Measurements from ENCODE around the gene EPAS1.
"Not testable (repeated sequence)": the region's sequence is repeated elsewhere in the genome, so short reads cannot be mapped to it uniquely, and the experiment has no call there.

The EPAS1 gene

GRCh38 chr2:46384457-46384815 lies 87.2 kb downstream of the EPAS1 start:
- DNase-seq, result no peak

- peak; percentile 83 to 86 for DNase-seq
Measured at GRCh38 chr2:46385786-46386577, 88.8 kb downstream of the EPAS1 start.

- no peak for DNase-seq
Measured at GRCh38 chr2:46386763-46387162, 89.6 kb downstream of the EPAS1 start.

GRCh38 chr2:46387292-46387691 lies 90.1 kb downstream of the EPAS1 start:
- no peak for DNase-seq

- DNase-seq, result no peak
Measured at GRCh38 chr2:46387886-46388515, 90.8 kb downstream of the EPAS1 start.

GRCh38 chr2:46388881-46389280 lies 91.7 kb downstream of the EPAS1 start:
- DNase-seq, result no peak

- no peak for DNase-seq
Measured at GRCh38 chr2:46389417-46389916, 92.3 kb downstream of the EPAS1 start.

GRCh38 chr2:46390036-46390435 lies 92.8 kb downstream of the EPAS1 start:
- DNase-seq, result no peak

GRCh38 chr2:46390901-46391395 lies 93.7 kb downstream of the EPAS1 start:
- DNase-seq, result no peak

GRCh38 chr2:46392561-46393346 lies 95.5 kb downstream of the EPAS1 start:
- no peak for DNase-seq

GRCh38 chr2:46393347-46393820 lies 96.2 kb downstream of the EPAS1 start:
- DNase-seq, result no peak

- DNase-seq, result no peak
Measured at GRCh38 chr2:46393865-46394264, 96.7 kb downstream of the EPAS1 start.

- no peak for DNase-seq
Measured at GRCh38 chr2:46394649-46395510, 97.7 kb downstream of the EPAS1 start.

GRCh38 chr2:46395730-46396129 lies 98.5 kb downstream of the EPAS1 start:
- not testable (repeated sequence) for DNase-seq

- DNase-seq, result no peak
Measured at GRCh38 chr2:46400016-46400415, 102.8 kb downstream of the EPAS1 start.

GRCh38 chr2:46402874-46403273 lies 105.7 kb downstream of the EPAS1 start:
- no peak for DNase-seq

GRCh38 chr2:46404181-46404759 lies 107.1 kb downstream of the EPAS1 start:
- DNase-seq, result no peak

- DNase-seq, result no peak
Measured at GRCh38 chr2:46407852-46408455, 110.7 kb downstream of the EPAS1 start.

- no peak for DNase-seq
Measured at GRCh38 chr2:46409756-46410155, 112.5 kb downstream of the EPAS1 start.

GRCh38 chr2:46410273-46411244 lies 113.4 kb downstream of the EPAS1 start:
- DNase-seq, result no peak
